Vagina (tissue), 2 donors: ENCODE data around the gene TMEM270.

Experiments used
- POLR2A ChIP-seq, 2 donors: fragments of 450-650 bp; IDR thresholded peaks; one replicate each; pipeline ENCODE4 v1.6.1; 2017; ENCODE audit warnings: antibody characterized with exemption in 2 of 2, mild to moderate bottlenecking in 2 of 2, moderate library complexity in 2 of 2
- TF ChIP-seq, protein P1 (sequence below), 3 experiments: fragments of 450-650 bp in 2 of 3; fragments of 200-600 bp in 1 of 3; sonication (generic) in 1 of 3; IDR thresholded peaks; one replicate each; pipeline ENCODE4 v1.5.1; 2017 to 2019; ENCODE audit warnings: antibody characterized with exemption in 3 of 3, mild to moderate bottlenecking in 2 of 3, moderate library complexity in 2 of 3

DNA sequence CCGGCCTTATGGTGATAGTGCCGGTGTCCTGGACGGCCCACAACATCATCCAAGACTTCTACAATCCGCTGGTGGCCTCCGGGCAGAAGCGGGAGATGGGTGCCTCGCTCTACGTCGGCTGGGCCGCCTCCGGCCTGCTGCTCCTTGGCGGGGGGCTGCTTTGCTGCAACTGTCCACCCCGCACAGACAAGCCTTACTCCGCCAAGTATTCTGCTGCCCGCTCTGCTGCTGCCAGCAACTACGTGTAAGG is 29.4 kb upstream of the TMEM270 start:
- no peak for TF ChIP-seq POLR2A (IDR thresholded peaks at IDR 0.05)
- TF ChIP-seq, protein P1, sequence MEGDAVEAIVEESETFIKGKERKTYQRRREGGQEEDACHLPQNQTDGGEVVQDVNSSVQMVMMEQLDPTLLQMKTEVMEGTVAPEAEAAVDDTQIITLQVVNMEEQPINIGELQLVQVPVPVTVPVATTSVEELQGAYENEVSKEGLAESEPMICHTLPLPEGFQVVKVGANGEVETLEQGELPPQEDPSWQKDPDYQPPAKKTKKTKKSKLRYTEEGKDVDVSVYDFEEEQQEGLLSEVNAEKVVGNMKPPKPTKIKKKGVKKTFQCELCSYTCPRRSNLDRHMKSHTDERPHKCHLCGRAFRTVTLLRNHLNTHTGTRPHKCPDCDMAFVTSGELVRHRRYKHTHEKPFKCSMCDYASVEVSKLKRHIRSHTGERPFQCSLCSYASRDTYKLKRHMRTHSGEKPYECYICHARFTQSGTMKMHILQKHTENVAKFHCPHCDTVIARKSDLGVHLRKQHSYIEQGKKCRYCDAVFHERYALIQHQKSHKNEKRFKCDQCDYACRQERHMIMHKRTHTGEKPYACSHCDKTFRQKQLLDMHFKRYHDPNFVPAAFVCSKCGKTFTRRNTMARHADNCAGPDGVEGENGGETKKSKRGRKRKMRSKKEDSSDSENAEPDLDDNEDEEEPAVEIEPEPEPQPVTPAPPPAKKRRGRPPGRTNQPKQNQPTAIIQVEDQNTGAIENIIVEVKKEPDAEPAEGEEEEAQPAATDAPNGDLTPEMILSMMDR (IDR thresholded peaks at IDR 0.05) = no peak
